Measurements from ENCODE around the gene TRIO.

GRCh38 chr5:14359069-14360043 lies 216.2 kb downstream of the TRIO start:
- TF ChIP-seq, protein P1, sequence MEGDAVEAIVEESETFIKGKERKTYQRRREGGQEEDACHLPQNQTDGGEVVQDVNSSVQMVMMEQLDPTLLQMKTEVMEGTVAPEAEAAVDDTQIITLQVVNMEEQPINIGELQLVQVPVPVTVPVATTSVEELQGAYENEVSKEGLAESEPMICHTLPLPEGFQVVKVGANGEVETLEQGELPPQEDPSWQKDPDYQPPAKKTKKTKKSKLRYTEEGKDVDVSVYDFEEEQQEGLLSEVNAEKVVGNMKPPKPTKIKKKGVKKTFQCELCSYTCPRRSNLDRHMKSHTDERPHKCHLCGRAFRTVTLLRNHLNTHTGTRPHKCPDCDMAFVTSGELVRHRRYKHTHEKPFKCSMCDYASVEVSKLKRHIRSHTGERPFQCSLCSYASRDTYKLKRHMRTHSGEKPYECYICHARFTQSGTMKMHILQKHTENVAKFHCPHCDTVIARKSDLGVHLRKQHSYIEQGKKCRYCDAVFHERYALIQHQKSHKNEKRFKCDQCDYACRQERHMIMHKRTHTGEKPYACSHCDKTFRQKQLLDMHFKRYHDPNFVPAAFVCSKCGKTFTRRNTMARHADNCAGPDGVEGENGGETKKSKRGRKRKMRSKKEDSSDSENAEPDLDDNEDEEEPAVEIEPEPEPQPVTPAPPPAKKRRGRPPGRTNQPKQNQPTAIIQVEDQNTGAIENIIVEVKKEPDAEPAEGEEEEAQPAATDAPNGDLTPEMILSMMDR (IDR thresholded peaks at IDR 0.05) = no peak
- no peak for TF ChIP-seq NR2C2 (CRISPR knock-in tag; IDR thresholded peaks at IDR 0.05)
- TF ChIP-seq ERG (CRISPR knock-in tag; IDR thresholded peaks at IDR 0.05) = no peak
- no peak for TF ChIP-seq ZNF416 (CRISPR knock-in tag; IDR thresholded peaks at IDR 0.05)
